Lung (tissue), 16 donors: ENCODE measurements around the gene SPRR2B. TPM values are rescaled to one million over a fixed set of nuclear protein-coding genes. Genes with fewer than 3 reads are reported as not detected.
"Not testable (repeated sequence)": the region's sequence is repeated elsewhere in the genome, so short reads cannot be mapped to it uniquely, and the experiment has no call there.

Source experiments
- ATAC-seq: fragments of 200-7000 bp; cut with Tn5 transposase; one replicate; pipeline ENCODE4 v1.9.1; 2020; ENCODE audit warnings: moderate number of reproducible peaks; ENCODE audit not compliant: insufficient read depth, low FRiP score
- DNase-seq, 3 donors: peaks; one replicate each; pipeline ENCODE4 v3.0.0-alpha.2; 2013 to 2017
- H3K27ac ChIP-seq, 2 donors: one replicate each; pipeline ENCODE4 v1.5.1; 2013; ENCODE audit warnings: mild to moderate bottlenecking in 2 of 2, moderate library complexity in 2 of 2, control low read depth in 1 of 2, inconsistent platforms in 1 of 2, low read depth in 1 of 2, low read length in 1 of 2
- H3K27me3 ChIP-seq, 3 donors: one replicate each; pipeline ENCODE4 v1.5.1; 2013; ENCODE audit warnings: low read length in 2 of 3; ENCODE audit not compliant: control insufficient read depth in 3 of 3, insufficient read depth in 3 of 3
- H3K36me3 ChIP-seq, 4 donors: one replicate each; pipeline ENCODE4 v1.5.1; 2013; ENCODE audit warnings: low read length in 4 of 4, mild to moderate bottlenecking in 1 of 4, moderate library complexity in 1 of 4; ENCODE audit not compliant: control insufficient read depth in 4 of 4, insufficient read depth in 4 of 4
- H3K4me1 ChIP-seq, 5 donors: one replicate each; pipeline ENCODE4 v1.5.1; 2013; ENCODE audit warnings: low read length in 5 of 5, mild to moderate bottlenecking in 2 of 5, moderate library complexity in 1 of 5; ENCODE audit not compliant: control insufficient read depth in 5 of 5, insufficient read depth in 5 of 5
- H3K4me3 ChIP-seq: one replicate; pipeline ENCODE4 v1.5.1; 2013; ENCODE audit warnings: mild to moderate bottlenecking, control low read depth, moderate library complexity
- H3K9ac ChIP-seq, 2 donors: one replicate each; pipeline ENCODE4 v1.5.1; 2013; ENCODE audit warnings: low read length in 2 of 2, control low read depth in 1 of 2; ENCODE audit not compliant: insufficient read depth in 1 of 2
- H3K9me3 ChIP-seq, 4 donors: one replicate each; pipeline ENCODE4 v1.5.1; 2013; ENCODE audit warnings: low read length in 3 of 4, mild to moderate bottlenecking in 1 of 4, moderate library complexity in 1 of 4; ENCODE audit not compliant: control insufficient read depth in 4 of 4, insufficient read depth in 3 of 4
- CTCF ChIP-seq: IDR thresholded peaks from 2 replicates; pipeline ENCODE4 v1.5.1; 2012; ENCODE audit warnings: mild to moderate bottlenecking; ENCODE audit errors: control extremely low read depth, extremely low read depth
- WGBS, 2 donors: extraction: QIAGEN DNeasy Blood & Tissue Kit; methylation state at CpG; one replicate each; pipeline ENCODE4 v1.1.7; 2013; 5-methylcytosine and 5-hydroxymethylcytosine counted together
- long read RNA-seq, 5 donors: transcript quantifications; one replicate each; lab custom pipeline, GENCODE V29; 2026
- polyA plus RNA-seq, 2 donors: library from polyadenylated mRNA; stranded (reverse); fragments of 200-250 nt; gene quantifications; one replicate each; pipeline ENCODE4 v1.2.1, GENCODE V29; 2013
- total RNA-seq, 2 donors: library from RNA; depleted of rRNA in 1 of 2; stranded (reverse); fragments of >200 nt in 1 of 2; gene quantifications; one replicate each; pipeline ENCODE4 v1.2.1, GENCODE V29; 2014 to 2021
- donor health status: control.
- donor health status: control.
- donor health status: Bipolar disorder and iron deficiency.
- donor health status: healthy.
- donor health status: DM: yes; HTN: yes; CAD: no.

Gene SPRR2B
- total RNA-seq (not detected), polyA plus RNA-seq (not detected)
- long read RNA-seq, donor 1: 0 reads
- long read RNA-seq, donor 2: 0 reads
- long read RNA-seq, donor 3: 0 reads
- long read RNA-seq, donor 4: 0 reads
- long read RNA-seq, donor 5: 0 reads

DNA sequence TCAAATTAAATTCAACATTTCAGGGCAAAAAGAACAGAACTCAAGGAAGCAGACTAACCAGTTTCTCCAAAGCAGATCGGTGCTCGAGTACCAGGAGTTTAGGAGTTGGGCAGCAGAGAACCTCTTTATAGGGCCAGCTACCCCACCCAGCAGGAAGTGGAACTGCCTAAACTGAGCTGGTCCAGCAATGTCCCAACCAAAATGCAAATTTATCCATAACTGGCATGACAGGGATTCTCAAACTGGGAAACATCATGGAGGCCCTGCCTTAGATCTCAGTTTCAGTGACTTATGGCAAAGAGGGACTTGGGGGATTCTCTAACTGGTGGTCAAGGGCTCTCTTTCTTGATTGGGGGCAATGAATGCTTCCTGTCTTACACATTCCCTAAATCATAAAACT lies at the start of gene SPRR2B:
Gene SPRR2B (minus strand): TSS at position 101 of the 400 bp plus-strand sequence. CDS start 772 bp downstream, outside the sequence.
- H3K36me3 ChIP-seq: no peaks in the 10 kb centered on the region
- H3K27me3 ChIP-seq: no peaks in the 10 kb centered on the region
- no peaks in the 10 kb centered on the region for H3K4me1 ChIP-seq
- ATAC-seq (no peak), DNase-seq (no peak)
- WGBS, 2 donors: 35 to 91% methylated on average over 2 of the region's 2 CpGs
- peaks cover 0 to 4% (median 0%) of the 10 kb centered on the region in 4 donors for H3K9me3 ChIP-seq
- no peak within 1 kb of the TSS for H3K9ac ChIP-seq
- no peak within 1 kb of the TSS for H3K27ac ChIP-seq
- no peak for TF ChIP-seq CTCF
- H3K4me3 ChIP-seq: no peak within 1 kb of the TSS

DNA sequence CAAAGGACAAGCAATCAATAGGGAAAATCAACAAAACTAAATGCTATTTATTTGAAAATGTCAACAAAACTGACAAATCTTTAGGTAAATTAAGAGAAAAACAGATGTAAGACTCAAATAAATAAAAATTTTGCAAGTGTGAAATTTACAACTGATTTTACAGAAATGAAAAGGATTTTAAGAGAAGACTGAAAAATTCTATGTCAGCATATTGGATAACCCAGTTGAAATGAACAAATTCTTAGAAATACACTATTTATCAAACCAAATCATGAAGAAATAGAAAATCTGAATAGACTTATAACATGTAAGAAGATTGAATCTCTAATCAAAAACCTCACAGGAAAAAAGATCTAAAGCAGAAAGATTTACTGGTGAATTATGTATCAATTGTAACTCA lies 49.5 kb upstream of the SPRR2B start:
- no peak for DNase-seq
- peaks cover 0 to 13% (median 2%) of the 10 kb centered on the region in 4 donors for H3K9me3 ChIP-seq
- ATAC-seq: no peak
- no peaks in the 10 kb centered on the region for H3K36me3 ChIP-seq
- no peaks in the 10 kb centered on the region for H3K27me3 ChIP-seq
- H3K27ac ChIP-seq: no peak overlapping the region
- H3K9ac ChIP-seq: no peak overlapping the region
- no peaks in the 10 kb centered on the region for H3K4me1 ChIP-seq
- TF ChIP-seq CTCF: no peak
- H3K4me3 ChIP-seq: no peak overlapping the region

GRCh38 chr1:153119491-153119971 lies 48.1 kb upstream of the SPRR2B start:
- no peak overlapping the region for H3K27ac ChIP-seq
- H3K4me1 ChIP-seq: no peaks in the 10 kb centered on the region
- no peak overlapping the region for H3K4me3 ChIP-seq
- H3K27me3 ChIP-seq: no peaks in the 10 kb centered on the region
- WGBS, 2 donors: 55 to 64% methylated on average over 3 of the region's 3 CpGs
- ATAC-seq: no peak
- H3K9me3 ChIP-seq: peaks cover 0 to 2% (median 1%) of the 10 kb centered on the region in 4 donors
- DNase-seq: no peak
- no peaks in the 10 kb centered on the region for H3K36me3 ChIP-seq
- H3K9ac ChIP-seq: no peak overlapping the region
- no peak for TF ChIP-seq CTCF

GRCh38 chr1:153115264-153115663 lies 43.9 kb upstream of the SPRR2B start:
- not testable (repeated sequence) for H3K9me3 ChIP-seq, H3K9ac ChIP-seq, H3K27me3 ChIP-seq, H3K27ac ChIP-seq, DNase-seq, H3K4me3 ChIP-seq, H3K36me3 ChIP-seq, H3K4me1 ChIP-seq, ATAC-seq
